ENCODE results near the gene CLDND2. TPM values are rescaled to one million over a fixed set of nuclear protein-coding genes. Genes with fewer than 3 reads are reported as not detected.

The CLDND2 gene
- total and polyA plus RNA-seq, 2 of the 4 experiments (the other 2 are of a cell fraction), result not detected

- Histone ChIP-seq H4K8ac (ENCODE audit: low read depth in 2 of 2, low read length in 2 of 2) (no peak overlapping the region), H2AK9ac (replicated peaks; ENCODE audit: low read depth, low read length, poor library complexity) (no peak overlapping the region), H3K9ac (ENCODE audit: low read depth, low read length) (no peak overlapping the region), H3K9me3 (ENCODE audit: control insufficient read depth, insufficient read depth, low read length) (peaks cover 10% of the 10 kb centered on the region), H4K91ac (ENCODE audit: insufficient read depth, low read depth, low read length) (no peak overlapping the region), H2AK5ac (ENCODE audit: low read depth, low read length) (no peak overlapping the region), H2BK20ac (ENCODE audit: low read depth, low read length) (no peak overlapping the region), H4K20me1 (ENCODE audit: insufficient read depth, low read length) (no peaks in the 10 kb centered on the region), H3K18ac (ENCODE audit: low read depth, low read length) (no peak overlapping the region), H3K4me2 (ENCODE audit: low read depth, low read length) (no peak overlapping the region), H3K36me3 (ENCODE audit: control insufficient read depth, insufficient read depth, low read length) (no peaks in the 10 kb centered on the region), H3K4me1 (ENCODE audit: control insufficient read depth, insufficient read depth, low read length) (no peaks in the 10 kb centered on the region), H3K4ac (ENCODE audit: low read depth, low read length) (no peak overlapping the region), H3K79me1 (ENCODE audit: low read depth in 1 of 2, low read length in 2 of 2) (no peaks in the 10 kb centered on the region), H3K56ac (ENCODE audit: extremely low read depth, insufficient read depth, low read length) (no peak overlapping the region), H3K9me1 (ENCODE audit: insufficient read depth, low read length) (no peaks in the 10 kb centered on the region), H3K4me3 (ENCODE audit: insufficient read depth, low read depth, low read length) (no peak overlapping the region), H2AFZ (replicated peaks; ENCODE audit: low read length, poor library complexity) (no peak overlapping the region), H3K27ac (ENCODE audit: insufficient read depth, low read length) (no peak overlapping the region), H2BK15ac (ENCODE audit: low read depth, low read length) (no peak overlapping the region), H4K5ac (ENCODE audit: low read depth, low read length) (no peak overlapping the region), H2BK5ac (ENCODE audit: low read depth, low read length, poor library complexity, severe bottlenecking) (no peak overlapping the region), H3K23ac (ENCODE audit: low read depth, low read length) (no peak overlapping the region), H2BK120ac (ENCODE audit: low read depth, low read length) (no peak overlapping the region), H3K14ac (replicated peaks; ENCODE audit: low read depth, low read length) (no peak overlapping the region), H3K27me3 (ENCODE audit: control insufficient read depth, insufficient read depth, low read length) (no peaks in the 10 kb centered on the region)
- ATAC-seq (ENCODE audit: low read depth), result no peak
- BruUV-seq (replicated peaks), result no TSS peak
- ChIA-PET CTCF (no interaction called here), POLR2A (ENCODE audit: unreplicated experiment) (no interaction called here)
- WGBS, 2 experiments (ENCODE audit: extremely low coverage in 2 of 2, insufficient read length in 1 of 2), result 72% methylated on average over 5 of the region's 9 CpGs; no CpG with 5 or more reads in 1 of the 2 experiments
- in situ Hi-C loops (cut with MboI; ENCODE audit: low sequenced_read_pairs) (no loop called here), dilution Hi-C loops (cut with HindIII; ENCODE audit: low sequenced_read_pairs, unreplicated experiment) (no loop called here), intact Hi-C loops (cut with micrococcal nuclease) (no loop called here)
- TF ChIP-seq USF2 (IDR thresholded peaks at IDR 0.05; ENCODE audit: low read depth, low read length), result no peak
- no peak for TF ChIP-seq RAD21 (IDR thresholded peaks at IDR 0.05; ENCODE audit: low read length)
- no peak for TF ChIP-seq CTCF (conservative IDR thresholded peaks at IDR 0.05; ENCODE audit: low read depth, low read length)
- TF ChIP-seq BHLHE40 (IDR thresholded peaks at IDR 0.05; ENCODE audit: low read depth, low read length), result no peak
- no peak for TF ChIP-seq CHD1 (IDR thresholded peaks at IDR 0.05; ENCODE audit: low read depth, low read length)
- no peak for TF ChIP-seq MAZ (IDR thresholded peaks at IDR 0.05; ENCODE audit: borderline replicate concordance, low read depth, low read length)
- TF ChIP-seq CEBPB (IDR thresholded peaks at IDR 0.05; ENCODE audit: low read depth, low read length), result no peak
- TF ChIP-seq SMC3 (IDR thresholded peaks at IDR 0.05; ENCODE audit: low read depth, low read length), result no peak
- no peak for TF ChIP-seq MAFK (IDR thresholded peaks at IDR 0.05; ENCODE audit: low read depth, low read length)
- no peak for TF ChIP-seq RCOR1 (IDR thresholded peaks at IDR 0.05; ENCODE audit: insufficient replicate concordance, low read length)
- TF ChIP-seq FOS (IDR thresholded peaks at IDR 0.05; ENCODE audit: low read depth, low read length), result no peak
- TF ChIP-seq, protein P1, sequence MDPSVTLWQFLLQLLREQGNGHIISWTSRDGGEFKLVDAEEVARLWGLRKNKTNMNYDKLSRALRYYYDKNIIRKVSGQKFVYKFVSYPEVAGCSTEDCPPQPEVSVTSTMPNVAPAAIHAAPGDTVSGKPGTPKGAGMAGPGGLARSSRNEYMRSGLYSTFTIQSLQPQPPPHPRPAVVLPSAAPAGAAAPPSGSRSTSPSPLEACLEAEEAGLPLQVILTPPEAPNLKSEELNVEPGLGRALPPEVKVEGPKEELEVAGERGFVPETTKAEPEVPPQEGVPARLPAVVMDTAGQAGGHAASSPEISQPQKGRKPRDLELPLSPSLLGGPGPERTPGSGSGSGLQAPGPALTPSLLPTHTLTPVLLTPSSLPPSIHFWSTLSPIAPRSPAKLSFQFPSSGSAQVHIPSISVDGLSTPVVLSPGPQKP (IDR thresholded peaks at IDR 0.05; ENCODE audit: borderline replicate concordance, low read depth, low read length), result no peak
- TF ChIP-seq RFX5 (IDR thresholded peaks at IDR 0.05; ENCODE audit: low read depth, low read length), result no peak
- TF ChIP-seq POLR2A (IDR thresholded peaks at IDR 0.05; ENCODE audit: low read depth, low read length), result no peak
- TF ChIP-seq NFE2L2 (IDR thresholded peaks at IDR 0.05; ENCODE audit: low read depth, low read length), result no peak
- TF ChIP-seq MXI1 (IDR thresholded peaks at IDR 0.05; ENCODE audit: borderline replicate concordance, low read depth, low read length), result no peak
- DNase-seq, result no peak
Observed at GRCh38 chr19:51402117-51402516, 33.3 kb upstream of the CLDND2 start.
